Fibroblast of the aortic adventitia (primary cell): Measurements from ENCODE around the gene GNG2. TPM values are rescaled to one million over a fixed set of nuclear protein-coding genes. Genes with fewer than 3 reads are reported as not detected.
A peak's percentile ranks its signal among the peaks of the same experiment; 100 is the strongest.

Source experiments
- DNase-seq: peaks from one replicate; pipeline ENCODE4 v3.0.0-alpha.2; 2010; ENCODE audit warnings: low read depth
- H3K4me3 ChIP-seq: 2 replicates; pipeline ENCODE4 v1.5.1; 2011; ENCODE audit warnings: low read depth, mild to moderate bottlenecking, control low read depth, low read length, moderate library complexity
- total RNA-seq: library from RNA; depleted of rRNA; stranded (reverse); fragments of >200 nt; gene quantifications from 2 replicates; pipeline ENCODE4 v1.2.3, GENCODE V29; 2012; ENCODE audit warnings: low replicate concordance
- TF ChIP-seq, protein P1 (sequence below): IDR thresholded peaks from 2 replicates; pipeline ENCODE4 v1.5.1; 2011; ENCODE audit warnings: mild to moderate bottlenecking, low read length, control low read depth, inconsistent platforms; ENCODE audit not compliant: insufficient read depth

Gene GNG2
- total RNA-seq, 1 donor: 15.7 TPM

DNA sequence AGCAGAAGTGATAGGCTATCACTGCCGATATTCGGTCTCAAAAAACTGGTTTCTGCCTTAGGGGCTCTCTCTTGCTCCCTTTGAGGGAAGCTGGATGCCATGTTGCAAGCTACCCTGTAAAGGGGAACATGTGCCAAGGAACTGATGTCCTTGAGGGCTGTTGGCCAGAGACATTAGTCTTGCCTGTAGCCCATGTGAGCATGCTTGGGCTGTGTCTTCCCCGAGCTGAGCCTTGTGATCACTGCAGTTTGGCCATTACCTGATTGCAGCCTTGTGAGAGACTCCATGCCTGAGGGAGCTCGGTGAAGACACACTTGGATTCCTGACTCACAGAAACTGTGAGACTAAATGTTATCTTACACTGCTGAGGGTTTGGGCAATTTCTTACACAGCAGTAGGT lies 147.7 kb downstream of the GNG2 start:
- DNase-seq: no peak
- TF ChIP-seq, protein P1, sequence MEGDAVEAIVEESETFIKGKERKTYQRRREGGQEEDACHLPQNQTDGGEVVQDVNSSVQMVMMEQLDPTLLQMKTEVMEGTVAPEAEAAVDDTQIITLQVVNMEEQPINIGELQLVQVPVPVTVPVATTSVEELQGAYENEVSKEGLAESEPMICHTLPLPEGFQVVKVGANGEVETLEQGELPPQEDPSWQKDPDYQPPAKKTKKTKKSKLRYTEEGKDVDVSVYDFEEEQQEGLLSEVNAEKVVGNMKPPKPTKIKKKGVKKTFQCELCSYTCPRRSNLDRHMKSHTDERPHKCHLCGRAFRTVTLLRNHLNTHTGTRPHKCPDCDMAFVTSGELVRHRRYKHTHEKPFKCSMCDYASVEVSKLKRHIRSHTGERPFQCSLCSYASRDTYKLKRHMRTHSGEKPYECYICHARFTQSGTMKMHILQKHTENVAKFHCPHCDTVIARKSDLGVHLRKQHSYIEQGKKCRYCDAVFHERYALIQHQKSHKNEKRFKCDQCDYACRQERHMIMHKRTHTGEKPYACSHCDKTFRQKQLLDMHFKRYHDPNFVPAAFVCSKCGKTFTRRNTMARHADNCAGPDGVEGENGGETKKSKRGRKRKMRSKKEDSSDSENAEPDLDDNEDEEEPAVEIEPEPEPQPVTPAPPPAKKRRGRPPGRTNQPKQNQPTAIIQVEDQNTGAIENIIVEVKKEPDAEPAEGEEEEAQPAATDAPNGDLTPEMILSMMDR: no peak
- no peak overlapping the region for H3K4me3 ChIP-seq

DNA sequence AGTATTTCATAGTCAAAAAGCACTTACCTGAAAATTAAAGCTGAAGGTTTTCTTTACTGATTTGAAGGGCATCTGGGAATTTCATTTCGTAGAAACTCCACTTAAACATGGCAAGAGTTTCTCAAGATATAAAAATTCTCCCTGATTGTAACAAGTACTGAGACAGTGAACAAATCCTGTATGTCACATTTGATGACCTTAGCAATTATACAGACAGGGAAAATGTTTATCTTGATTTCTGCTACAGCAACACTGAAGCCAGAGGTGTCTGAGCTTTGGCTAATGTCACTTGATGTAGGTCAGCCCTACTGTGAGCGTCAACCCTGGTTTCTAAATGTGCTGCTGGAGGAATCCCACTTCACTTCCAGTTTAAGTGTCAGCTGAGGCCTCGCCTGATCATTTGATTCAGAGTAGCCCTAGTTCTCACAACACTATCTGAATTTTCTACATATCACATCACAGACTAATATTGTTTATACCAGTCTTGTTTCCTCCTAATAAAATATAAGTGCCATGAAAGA lies 149.8 kb downstream of the GNG2 start:
- TF ChIP-seq, protein P1: no peak
- H3K4me3 ChIP-seq: no peak overlapping the region
- DNase-seq: no peak

DNA sequence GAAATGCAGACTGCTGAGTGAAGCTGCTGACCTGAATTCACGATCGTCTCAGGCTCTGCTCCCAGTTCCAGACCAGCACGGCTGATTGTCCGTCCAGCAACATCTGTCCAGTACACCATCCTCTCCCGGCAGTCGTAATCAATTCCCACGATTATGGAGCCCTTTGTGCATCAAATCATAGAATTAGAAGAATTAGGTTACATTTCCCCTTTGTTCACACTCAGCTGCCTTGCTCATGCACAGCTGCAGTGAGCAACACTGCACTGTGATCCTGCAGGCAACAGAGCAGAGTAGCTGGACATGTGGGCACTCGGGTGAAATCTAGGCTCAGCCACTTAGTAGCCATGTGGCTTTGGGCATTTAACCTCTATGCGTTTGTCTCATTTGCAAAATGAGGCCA lies 151.1 kb downstream of the GNG2 start:
- H3K4me3 ChIP-seq: no peak overlapping the region
- DNase-seq: no peak
- TF ChIP-seq, protein P1: no peak

DNA sequence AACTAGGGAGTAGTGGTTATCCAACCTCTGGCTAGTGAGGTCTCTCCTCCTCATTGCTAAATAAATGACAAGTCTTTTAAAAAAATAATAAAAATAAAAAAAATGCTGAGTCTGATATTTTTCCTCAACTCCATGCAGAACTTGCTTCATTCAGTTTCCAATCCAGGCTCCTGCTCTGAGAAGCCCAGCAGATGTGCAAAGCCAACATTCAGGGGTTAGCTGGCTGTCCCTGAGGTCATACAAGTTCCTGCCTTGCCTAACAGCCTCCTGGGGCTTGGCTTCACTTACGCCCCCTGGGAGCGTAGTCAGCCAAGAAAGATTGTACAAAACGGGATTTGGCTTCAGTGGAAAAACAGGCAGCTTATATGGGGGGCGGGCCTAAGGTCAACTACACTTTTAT lies 152.2 kb downstream of the GNG2 start:
- peak; percentile 74 for DNase-seq
- TF ChIP-seq, protein P1: no peak
- H3K4me3 ChIP-seq: no peak overlapping the region

DNA sequence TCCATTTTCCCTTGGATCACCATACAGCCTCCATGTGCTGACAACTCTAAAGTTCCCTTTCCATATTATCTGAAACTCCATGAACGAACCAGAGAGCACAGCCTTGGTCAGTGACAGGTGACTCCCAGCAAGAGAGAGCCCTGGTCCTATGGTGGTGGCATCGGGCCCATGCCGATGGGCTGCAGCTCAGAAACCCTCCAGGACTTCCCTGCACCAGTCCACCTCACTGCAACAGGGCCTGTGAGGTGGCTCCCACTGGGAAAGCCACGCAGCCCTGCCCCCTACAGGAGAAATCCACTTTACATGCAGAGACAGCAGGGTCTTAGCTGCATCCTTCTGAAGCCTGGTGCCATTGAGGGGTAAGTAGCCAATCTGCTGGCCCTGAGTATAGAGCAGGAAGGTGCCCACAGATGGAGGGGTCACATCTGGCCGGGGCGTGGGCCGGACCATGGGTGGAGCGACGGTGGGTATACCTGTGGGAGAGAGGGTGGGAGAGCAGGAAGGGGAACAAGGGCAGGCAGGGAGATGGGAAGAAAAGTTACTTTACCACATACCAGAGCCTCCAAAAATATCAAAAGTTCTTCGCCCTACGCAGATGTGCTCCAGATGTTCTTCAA lies 153.7 kb downstream of the GNG2 start:
- TF ChIP-seq, protein P1: peak; percentile 16
- no peak overlapping the region for H3K4me3 ChIP-seq
- no peak for DNase-seq

DNA sequence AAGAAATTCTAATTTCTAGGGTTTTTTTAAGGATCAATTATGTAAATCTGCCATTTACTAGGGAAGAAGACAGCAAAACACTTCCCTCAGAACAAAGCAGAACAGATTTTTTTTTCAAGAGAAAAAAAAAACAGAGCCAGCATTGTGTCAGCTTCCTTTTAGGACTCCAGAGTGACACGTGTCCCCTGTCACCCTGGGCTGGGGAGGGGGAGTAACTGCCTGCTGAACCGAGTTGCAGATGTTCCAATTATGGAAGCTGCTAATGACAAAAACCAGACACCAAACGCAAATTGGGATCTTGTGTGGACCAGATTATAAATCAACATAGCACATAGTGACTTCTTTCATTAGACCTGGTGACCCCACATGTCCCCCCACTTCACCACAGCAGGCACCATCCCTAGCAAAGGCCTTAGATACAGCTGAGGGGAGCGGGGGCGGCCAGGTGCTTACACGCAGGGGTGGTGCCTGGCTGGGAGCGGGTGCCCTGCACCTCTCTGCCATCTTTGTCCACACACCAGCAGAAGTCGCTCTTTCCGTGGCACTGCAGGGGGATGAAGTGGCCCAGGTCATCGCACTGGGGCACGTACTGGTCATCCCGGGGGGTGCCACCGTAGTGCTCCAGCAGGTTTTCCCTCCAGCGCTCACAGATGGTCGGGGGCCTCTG lies 154.3 kb downstream of the GNG2 start:
- no peak overlapping the region for H3K4me3 ChIP-seq
- no peak for DNase-seq
- TF ChIP-seq, protein P1: no peak
